ENCODE measurements around the gene UGT1A6. TPM values are rescaled to one million over a fixed set of nuclear protein-coding genes. Genes with fewer than 3 reads are reported as not detected.

UGT1A6 gene
- total and polyA plus RNA-seq, 2 of the 4 experiments (the other 2 are of a cell fraction) = not detected

DNA sequence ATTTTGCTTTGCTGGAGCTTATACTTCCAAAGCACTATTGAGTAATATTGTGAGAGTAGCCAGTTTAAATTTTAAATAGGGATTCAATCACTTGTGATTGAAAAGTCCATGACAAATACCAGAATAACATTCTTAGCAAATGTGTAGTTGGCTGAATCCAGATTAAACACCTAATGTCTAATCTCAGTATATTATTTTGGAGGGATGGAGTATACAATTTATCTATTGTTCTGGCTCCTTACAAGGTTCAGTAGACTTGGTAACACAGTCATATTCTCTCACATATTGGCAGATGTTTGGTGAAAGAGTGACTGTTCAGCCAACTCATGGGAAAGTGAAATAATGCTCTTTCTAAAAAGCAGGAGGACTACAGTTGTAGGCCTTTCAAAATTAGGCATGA is 18.8 kb upstream of the UGT1A6 start:
- Histone ChIP-seq H2BK120ac (ENCODE audit: low read depth, low read length) (no peak overlapping the region), H4K8ac (ENCODE audit: low read depth in 2 of 2, low read length in 2 of 2) (no peak overlapping the region), H3K56ac (ENCODE audit: extremely low read depth, insufficient read depth, low read length) (no peak overlapping the region), H2AK9ac (replicated peaks; ENCODE audit: low read depth, low read length, poor library complexity) (no peak overlapping the region), H4K20me1 (ENCODE audit: insufficient read depth, low read length) (no peaks in the 10 kb centered on the region), H3K9me1 (ENCODE audit: insufficient read depth, low read length) (no peaks in the 10 kb centered on the region), H3K4me3 (ENCODE audit: insufficient read depth, low read depth, low read length) (no peak overlapping the region), H3K27me3 (ENCODE audit: control insufficient read depth, insufficient read depth, low read length) (no peaks in the 10 kb centered on the region), H3K36me3 (ENCODE audit: control insufficient read depth, insufficient read depth, low read length) (no peaks in the 10 kb centered on the region), H2AK5ac (ENCODE audit: low read depth, low read length) (no peak overlapping the region), H3K27ac (ENCODE audit: insufficient read depth, low read length) (no peak overlapping the region), H2BK5ac (ENCODE audit: low read depth, low read length, poor library complexity, severe bottlenecking) (no peak overlapping the region), H3K79me1 (ENCODE audit: low read depth in 1 of 2, low read length in 2 of 2) (no peaks in the 10 kb centered on the region), H3K18ac (ENCODE audit: low read depth, low read length) (no peak overlapping the region), H2AFZ (replicated peaks; ENCODE audit: low read length, poor library complexity) (no peak overlapping the region), H4K5ac (ENCODE audit: low read depth, low read length) (no peak overlapping the region), H2BK15ac (ENCODE audit: low read depth, low read length) (no peak overlapping the region), H4K91ac (ENCODE audit: insufficient read depth, low read depth, low read length) (no peak overlapping the region), H3K9me3 (ENCODE audit: control insufficient read depth, insufficient read depth, low read length) (no peaks in the 10 kb centered on the region), H3K14ac (replicated peaks; ENCODE audit: low read depth, low read length) (no peak overlapping the region), H3K4ac (ENCODE audit: low read depth, low read length) (no peak overlapping the region), H3K4me2 (ENCODE audit: low read depth, low read length) (no peak overlapping the region), H3K9ac (ENCODE audit: low read depth, low read length) (no peak overlapping the region), H2BK20ac (ENCODE audit: low read depth, low read length) (no peak overlapping the region), H3K23ac (ENCODE audit: low read depth, low read length) (no peak overlapping the region), H3K4me1 (ENCODE audit: control insufficient read depth, insufficient read depth, low read length) (no peaks in the 10 kb centered on the region)
- ATAC-seq (ENCODE audit: low read depth) (no peak), DNase-seq (no peak)
- POLR2A ChIA-PET (ENCODE audit: unreplicated experiment) = no interaction called here
- in situ Hi-C loops (cut with MboI; ENCODE audit: low sequenced_read_pairs) = no loop called here
- intact Hi-C loops (cut with micrococcal nuclease) = no loop called here
- TF ChIP-seq, protein P1, sequence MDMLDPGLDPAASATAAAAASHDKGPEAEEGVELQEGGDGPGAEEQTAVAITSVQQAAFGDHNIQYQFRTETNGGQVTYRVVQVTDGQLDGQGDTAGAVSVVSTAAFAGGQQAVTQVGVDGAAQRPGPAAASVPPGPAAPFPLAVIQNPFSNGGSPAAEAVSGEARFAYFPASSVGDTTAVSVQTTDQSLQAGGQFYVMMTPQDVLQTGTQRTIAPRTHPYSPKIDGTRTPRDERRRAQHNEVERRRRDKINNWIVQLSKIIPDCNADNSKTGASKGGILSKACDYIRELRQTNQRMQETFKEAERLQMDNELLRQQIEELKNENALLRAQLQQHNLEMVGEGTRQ (IDR thresholded peaks at IDR 0.05; ENCODE audit: low read depth, low read length) = no peak
- TF ChIP-seq CEBPB (IDR thresholded peaks at IDR 0.05; ENCODE audit: low read depth, low read length) (no peak), RFX5 (IDR thresholded peaks at IDR 0.05; ENCODE audit: low read depth, low read length) (no peak)
- dilution Hi-C loops (cut with HindIII; ENCODE audit: low sequenced_read_pairs, unreplicated experiment) = no loop called here
- CTCF ChIA-PET = no interaction called here
- no TSS peak for BruUV-seq (replicated peaks)

All from IMR-90 (cell line).